MM.1S (cell line): ENCODE data around the gene TSPAN5.
A peak's percentile ranks its signal among the peaks of the same experiment; 100 is the strongest.

ENCODE experiments used
- DNase-seq: peaks from one replicate; pipeline ENCODE4 v3.0.0-alpha.2; 2015
- H2AFZ ChIP-seq: fragments of 300-600 bp; sonication (generic); 2 replicates; pipeline ENCODE4 v1.6.0; 2016; ENCODE audit warnings: antibody characterized with exemption, low read length
- H3F3A ChIP-seq: fragments of 300-600 bp; sonication (generic); 2 replicates; pipeline ENCODE4 v1.6.1; 2016; ENCODE audit warnings: mild to moderate bottlenecking, antibody characterized with exemption, low read length, moderate library complexity, mixed read lengths; ENCODE audit not compliant: insufficient read depth
- H3K27ac ChIP-seq: fragments of 300-600 bp; sonication (generic); 2 replicates; pipeline ENCODE4 v1.5.1; 2016; ENCODE audit warnings: mild to moderate bottlenecking, low read length
- H3K27me3 ChIP-seq: fragments of 300-600 bp; sonication (generic); replicated peaks from 2 replicates; pipeline ENCODE4 v1.6.0; 2016; ENCODE audit warnings: low read length; ENCODE audit not compliant: insufficient read depth
- H3K36me3 ChIP-seq: fragments of 300-600 bp; sonication (generic); replicated peaks from 2 replicates; pipeline ENCODE4 v1.6.1; 2016; ENCODE audit warnings: mild to moderate bottlenecking, low read length, mixed read lengths; ENCODE audit not compliant: insufficient read depth
- H3K4me1 ChIP-seq: fragments of 300-600 bp; sonication (generic); 2 replicates; pipeline ENCODE4 v1.6.1; 2016; ENCODE audit warnings: low read length, mixed read lengths
- H3K4me2 ChIP-seq: fragments of 300-600 bp; sonication (generic); 2 replicates; pipeline ENCODE4 v1.6.0; 2016; ENCODE audit warnings: low read depth, low read length
- H3K4me3 ChIP-seq: fragments of 300-600 bp; sonication (generic); 2 replicates; pipeline ENCODE4 v1.5.1; 2016; ENCODE audit warnings: low read length, mixed read lengths
- H3K79me2 ChIP-seq: fragments of 300-600 bp; sonication (generic); 2 replicates; pipeline ENCODE4 v1.6.1; 2016; ENCODE audit warnings: mixed run types, low read length, mixed read lengths
- H3K9ac ChIP-seq: fragments of 300-600 bp; sonication (generic); 2 replicates; pipeline ENCODE4 v1.6.1; 2016; ENCODE audit warnings: low read length, mixed read lengths
- H3K9me2 ChIP-seq: fragments of 300-600 bp; sonication (generic); replicated peaks from 2 replicates; pipeline ENCODE4 v1.6.1; 2016; ENCODE audit warnings: mild to moderate bottlenecking, low read length, mixed read lengths; ENCODE audit not compliant: insufficient read depth
- H3K9me3 ChIP-seq: fragments of 300-600 bp; sonication (generic); replicated peaks from 2 replicates; pipeline ENCODE4 v1.6.1; 2016; ENCODE audit warnings: mild to moderate bottlenecking, low read length, mixed read lengths; ENCODE audit not compliant: insufficient read depth
- H4K20me1 ChIP-seq: fragments of 300-600 bp; sonication (generic); 2 replicates; pipeline ENCODE4 v1.6.1; 2016; ENCODE audit warnings: mild to moderate bottlenecking, low read length, moderate library complexity, mixed read lengths; ENCODE audit not compliant: insufficient read depth
- EZH2 ChIP-seq: fragments of 300-600 bp; sonication (generic); optimal IDR thresholded peaks from 2 replicates; pipeline ENCODE3; 2017; ENCODE audit warnings: low read depth, mild to moderate bottlenecking, antibody characterized with exemption, low read length, mixed read lengths
- EZH2phosphoT487 ChIP-seq: fragments of 300-600 bp; sonication (generic); IDR thresholded peaks from 2 replicates; pipeline ENCODE4 v1.6.1; 2018; ENCODE audit warnings: antibody characterized with exemption, low read length
- TF ChIP-seq, protein P1 (sequence below): fragments of 300-600 bp; sonication (generic); IDR thresholded peaks from 2 replicates; pipeline ENCODE4 v1.5.1; 2016; ENCODE audit warnings: antibody characterized with exemption, low read length, mixed read lengths

The TSPAN5 gene

GRCh38 chr4:98638661-98639060, 19.8 kb downstream of the TSPAN5 start:
- H3K9me3 ChIP-seq, result no peaks in the 10 kb centered on the region

DNA sequence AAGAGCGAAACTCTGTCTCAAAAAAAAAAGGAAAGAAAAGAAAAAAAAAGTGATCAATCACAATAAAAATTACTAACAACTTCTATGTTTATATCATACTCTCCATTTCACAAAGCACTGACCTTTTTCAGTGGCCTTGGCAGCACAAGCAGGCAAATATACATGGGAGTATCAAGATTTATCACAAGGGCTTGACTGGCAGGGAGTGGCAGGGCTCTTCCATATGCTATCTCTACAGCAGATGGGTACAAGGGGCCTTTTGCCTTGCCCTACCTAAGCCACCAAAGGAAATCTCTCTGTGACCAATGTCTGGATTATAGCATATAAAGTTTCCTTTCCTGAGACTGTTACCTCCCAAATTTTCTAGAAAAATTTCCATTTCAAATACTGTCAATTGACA, 24.4 kb downstream of the TSPAN5 start:
- no peaks in the 10 kb centered on the region for H4K20me1 ChIP-seq
- H3K4me3 ChIP-seq, result no peak overlapping the region
- no peak overlapping the region for H3K4me2 ChIP-seq
- H3K36me3 ChIP-seq, result no peaks in the 10 kb centered on the region; the same call in 1 of the 2 replicates
- H3K27me3 ChIP-seq, result no peaks in the 10 kb centered on the region
- no peak overlapping the region for H2AFZ ChIP-seq
- H3K9me2 ChIP-seq, result no peaks in the 10 kb centered on the region
- H3K27ac ChIP-seq, result no peak overlapping the region
- peaks cover 30% of the 10 kb centered on the region for H3K79me2 ChIP-seq
- H3F3A ChIP-seq, result 0 out of 2 replicates have a peak, but pooled peaks cover 1% of the 10 kb centered on the region
- no peaks in the 10 kb centered on the region for H3K9me3 ChIP-seq
- H3K9ac ChIP-seq, result no peak overlapping the region
- no peak for DNase-seq
- TF ChIP-seq EZH2phosphoT487 (no peak), EZH2 (no peak)
- TF ChIP-seq, protein P1, sequence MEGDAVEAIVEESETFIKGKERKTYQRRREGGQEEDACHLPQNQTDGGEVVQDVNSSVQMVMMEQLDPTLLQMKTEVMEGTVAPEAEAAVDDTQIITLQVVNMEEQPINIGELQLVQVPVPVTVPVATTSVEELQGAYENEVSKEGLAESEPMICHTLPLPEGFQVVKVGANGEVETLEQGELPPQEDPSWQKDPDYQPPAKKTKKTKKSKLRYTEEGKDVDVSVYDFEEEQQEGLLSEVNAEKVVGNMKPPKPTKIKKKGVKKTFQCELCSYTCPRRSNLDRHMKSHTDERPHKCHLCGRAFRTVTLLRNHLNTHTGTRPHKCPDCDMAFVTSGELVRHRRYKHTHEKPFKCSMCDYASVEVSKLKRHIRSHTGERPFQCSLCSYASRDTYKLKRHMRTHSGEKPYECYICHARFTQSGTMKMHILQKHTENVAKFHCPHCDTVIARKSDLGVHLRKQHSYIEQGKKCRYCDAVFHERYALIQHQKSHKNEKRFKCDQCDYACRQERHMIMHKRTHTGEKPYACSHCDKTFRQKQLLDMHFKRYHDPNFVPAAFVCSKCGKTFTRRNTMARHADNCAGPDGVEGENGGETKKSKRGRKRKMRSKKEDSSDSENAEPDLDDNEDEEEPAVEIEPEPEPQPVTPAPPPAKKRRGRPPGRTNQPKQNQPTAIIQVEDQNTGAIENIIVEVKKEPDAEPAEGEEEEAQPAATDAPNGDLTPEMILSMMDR, result no peak
- H3K4me1 ChIP-seq, result peaks cover 4% of the 10 kb centered on the region; the same call in 1 of the 2 replicates

More at GRCh38 chr4:98638661-98639060, 19.8 kb downstream of the TSPAN5 start:
- Histone ChIP-seq H3K4me3 (no peak overlapping the region), H3F3A (peaks cover 17% of the 10 kb centered on the region), H3K9ac (no peak overlapping the region), H3K27ac (no peak overlapping the region), H3K4me1 (peaks cover 28% of the 10 kb centered on the region), H4K20me1 (no peaks in the 10 kb centered on the region), H3K36me3 (no peaks in the 10 kb centered on the region), H2AFZ (no peak overlapping the region), H3K9me2 (no peaks in the 10 kb centered on the region), H3K4me2 (peak overlapping the region; percentile 65; the same call in 1 of the 2 replicates), H3K27me3 (no peaks in the 10 kb centered on the region), H3K79me2 (peaks cover 40% of the 10 kb centered on the region)
- TF ChIP-seq EZH2, result no peak
- TF ChIP-seq EZH2phosphoT487, result no peak
- TF ChIP-seq, protein P1, result no peak
- DNase-seq, result no peak

DNA sequence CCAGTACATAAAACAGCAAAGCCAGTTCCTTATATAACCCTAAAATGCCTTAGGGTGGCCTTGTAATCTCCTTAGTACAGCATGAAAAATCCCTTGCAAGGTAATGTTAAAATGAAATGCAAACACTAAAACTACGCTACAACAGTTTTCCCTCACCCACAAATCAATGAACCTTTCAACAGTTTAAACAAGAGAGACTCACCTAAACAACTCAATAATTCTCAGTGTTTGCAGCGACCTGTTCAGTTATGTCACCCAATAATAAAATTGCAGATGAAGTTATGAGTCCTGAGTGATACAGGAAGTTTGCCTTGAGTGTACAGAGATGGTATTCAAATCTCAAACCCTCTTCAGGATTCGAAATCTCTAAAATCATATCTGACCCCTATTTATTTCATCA, 25.3 kb downstream of the TSPAN5 start:
- H3K27ac ChIP-seq, result no peak overlapping the region
- no peaks in the 10 kb centered on the region for H4K20me1 ChIP-seq
- TF ChIP-seq EZH2, result no peak
- TF ChIP-seq, protein P1, result no peak
- TF ChIP-seq EZH2phosphoT487, result no peak
- no peak overlapping the region for H3K9ac ChIP-seq
- no peaks in the 10 kb centered on the region for H3K9me3 ChIP-seq
- no peaks in the 10 kb centered on the region for H3K9me2 ChIP-seq
- H2AFZ ChIP-seq, result no peak overlapping the region
- H3K4me3 ChIP-seq, result no peak overlapping the region
- no peaks in the 10 kb centered on the region for H3F3A ChIP-seq
- no peaks in the 10 kb centered on the region; the same call in 1 of the 2 replicates for H3K36me3 ChIP-seq
- H3K4me2 ChIP-seq, result no peak overlapping the region
- no peak for DNase-seq
- H3K79me2 ChIP-seq, result peaks cover 20% of the 10 kb centered on the region; the same call in 1 of the 2 replicates
- H3K27me3 ChIP-seq, result no peaks in the 10 kb centered on the region
- no peaks in the 10 kb centered on the region for H3K4me1 ChIP-seq
